HepG2 (cell line): ENCODE data around the gene BCAS4. TPM values are rescaled to one million over a fixed set of nuclear protein-coding genes. Genes with fewer than 3 reads are reported as not detected.

ENCODE experiments used
- ATAC-seq: fragments of 200-7000 bp; cut with Tn5 transposase; 3 replicates; pipeline ENCODE4 v1.9.1; 2020; ENCODE audit warnings: mild to moderate bottlenecking, moderate library complexity
- BruUV-seq: library from RNA; stranded (reverse); fragments of 400-500 nt; replicated peaks from 2 replicates; lab custom pipeline; 2021; lab: Mats Ljungman, UMichigan
- CTCF ChIA-PET: fragments of 300-600 bp; formaldehyde crosslinking; extraction: SDS; loops from one replicate; lab custom pipeline; 2021; ENCODE audit warnings: low total read pairs, inconsistent platforms, low intra/inter-chr PET ratio; lab: Yijun Ruan, JAX
- POLR2A ChIA-PET: fragments of 350-600 bp; sonication (Branson Sonifier 250); formaldehyde crosslinking; loops from one replicate; lab custom pipeline; 2020; ENCODE audit warnings: antibody characterized with exemption, inconsistent platforms; lab: Yijun Ruan, JAX
- DNase-seq: peaks from one replicate; pipeline ENCODE4 v3.0.0-alpha.2; 2015; ENCODE audit warnings: low spot score
- FAIRE-seq: peaks from 3 replicates; lab custom pipeline; 2011; peaks lifted over from hg19 to GRCh38; lab: Jason Lieb, UNC
- H2AFZ ChIP-seq: one replicate; pipeline ENCODE4 v1.6.1; 2011; ENCODE audit warnings: low read length, inconsistent platforms
- H3K27ac ChIP-seq: fragments of 300-600 bp; 3 replicates; pipeline ENCODE4 v1.8.0; 2011; ENCODE audit warnings: mixed run types, mild to moderate bottlenecking, mixed read lengths, low read length, inconsistent platforms; ENCODE audit not compliant: insufficient read depth; ENCODE audit errors: extremely low read length
- H3K27me3 ChIP-seq, 2 experiments: fragments of 200-600 bp in 1 of 2; 2 replicates in 1 of 2; 3 replicates in 1 of 2; pipeline versions ENCODE4 v1.6.0 to v1.8.0; 2011; ENCODE audit warnings: low read length in 2 of 2, mild to moderate bottlenecking in 2 of 2, moderate library complexity in 2 of 2, inconsistent platforms in 1 of 2; ENCODE audit not compliant: insufficient read depth in 2 of 2, control insufficient read depth in 1 of 2
- H3K36me3 ChIP-seq, 2 experiments: fragments of 200-600 bp in 1 of 2; replicated peaks in 1 of 2; 2 replicates in 1 of 2; 3 replicates in 1 of 2; pipeline versions ENCODE4 v1.5.1 to v1.8.0; 2011; ENCODE audit warnings: low read length in 2 of 2, inconsistent platforms in 1 of 2; ENCODE audit not compliant: insufficient read depth in 2 of 2, control insufficient read depth in 1 of 2
- H3K4me1 ChIP-seq: 2 replicates; pipeline ENCODE4 v1.5.1; 2012; ENCODE audit warnings: low read length, inconsistent platforms; ENCODE audit not compliant: insufficient read depth
- H3K4me2 ChIP-seq: 2 replicates; pipeline ENCODE4 v1.6.0; 2011; ENCODE audit warnings: low read depth, low read length, inconsistent platforms
- H3K4me3 ChIP-seq, 3 experiments: fragments of 200-600 bp in 1 of 3; sonication (generic), shearing (Covaris generic) in 1 of 3; replicated peaks in 1 of 3; 2 replicates each; pipeline ENCODE4 v1.5.1; 2011 to 2016; ENCODE audit warnings: low read length in 3 of 3, inconsistent platforms in 2 of 3, low read depth in 2 of 3, mild to moderate bottlenecking in 2 of 3, control low read depth in 1 of 3, mixed read lengths in 1 of 3; ENCODE audit not compliant: insufficient read depth in 1 of 3
- H3K79me2 ChIP-seq: one replicate; pipeline ENCODE4 v1.6.1; 2011; ENCODE audit warnings: low read length, inconsistent platforms; ENCODE audit not compliant: insufficient read depth
- H3K9ac ChIP-seq: 2 replicates; pipeline ENCODE4 v1.6.0; 2011; ENCODE audit warnings: mild to moderate bottlenecking, low read depth, low read length, inconsistent platforms; ENCODE audit not compliant: insufficient read depth
- H3K9me3 ChIP-seq: 2 replicates; pipeline ENCODE4 v1.5.1; 2012; ENCODE audit warnings: mild to moderate bottlenecking, low read length
- H4K20me1 ChIP-seq: 2 replicates; pipeline ENCODE4 v1.6.0; 2011; ENCODE audit warnings: inconsistent platforms, mild to moderate bottlenecking, low read length, moderate library complexity; ENCODE audit not compliant: insufficient read depth
- LCORL ChIP-seq, 2 experiments: fragments of 450-650 bp in 1 of 2; sonication (generic) in 1 of 2; formaldehyde crosslinking in 1 of 2; IDR thresholded peaks; 2 replicates each; pipeline versions ENCODE4 v1.5.0 to v1.6.1; 2017 to 2020; ENCODE audit warnings: antibody characterized with exemption in 1 of 2, missing genetic modification reagents in 1 of 2
- MYC ChIP-seq: sonication (generic); formaldehyde crosslinking; IDR thresholded peaks from 2 replicates; pipeline ENCODE4 v1.9.0; 2021; ENCODE audit warnings: missing genetic modification reagents, borderline replicate concordance
- ZEB1 ChIP-seq: IDR thresholded peaks from 2 replicates; pipeline ENCODE4 v1.6.1; 2012; ENCODE audit warnings: mild to moderate bottlenecking, low read depth, inconsistent platforms; ENCODE audit not compliant: insufficient replicate concordance
- ZNF138 ChIP-seq: sonication (generic); formaldehyde crosslinking; IDR thresholded peaks from 2 replicates; pipeline ENCODE4 v1.5.0; 2020; ENCODE audit warnings: mild to moderate bottlenecking, low read depth, missing genetic modification reagents
- ZNF326 ChIP-seq: sonication (generic); formaldehyde crosslinking; IDR thresholded peaks from 2 replicates; pipeline ENCODE4 v1.4.0; 2020; ENCODE audit warnings: missing genetic modification reagents, borderline replicate concordance
- ZNF557 ChIP-seq: sonication (generic); formaldehyde crosslinking; IDR thresholded peaks from 2 replicates; pipeline ENCODE4 v1.4.0; 2020; ENCODE audit warnings: missing genetic modification reagents
- ZNF746 ChIP-seq: sonication (generic); formaldehyde crosslinking; IDR thresholded peaks from 2 replicates; pipeline ENCODE4 v1.8.0; 2022; ENCODE audit warnings: mild to moderate bottlenecking, missing genetic modification reagents
- ZNF790 ChIP-seq: sonication (generic); formaldehyde crosslinking; IDR thresholded peaks from 2 replicates; pipeline ENCODE4 v1.8.0; 2022; ENCODE audit warnings: missing genetic modification reagents, mild to moderate bottlenecking, borderline replicate concordance
- ZSCAN22 ChIP-seq: sonication (generic); formaldehyde crosslinking; IDR thresholded peaks from 2 replicates; pipeline ENCODE4 v1.4.0; 2020; ENCODE audit warnings: mild to moderate bottlenecking, missing genetic modification reagents
- WGBS: methylation state at CpG from one replicate; pipeline ENCODE4 v1.1.6; 2017; ENCODE audit warnings: low lambda C conversion rate; 5-methylcytosine and 5-hydroxymethylcytosine counted together
- in situ Hi-C: cut with HindIII; loops from 2 replicates; pipeline ENCODE4 v1.10.0; 2017; ENCODE audit warnings: low pct_unique_long_range_greater_than_20kb; ENCODE audit not compliant: extremely low pct_ligation_motif_present
- intact Hi-C: fragments of 100-400 bp; cut with micrococcal nuclease; formaldehyde crosslinking; loops from one replicate; pipeline ENCODE4 v1.10.0; 2022; ENCODE audit not compliant: unreplicated experiment
- polyA plus RNA-seq, 8 experiments: library from polyadenylated mRNA; depleted of rRNA in 3 of 8; stranded (reverse) in 7 of 8; unstranded in 1 of 8; fragments of >200 nt; fragmentation: Illumina TruSeq in 4 of 8; extraction: Trizol in 4 of 8; gene quantifications; 2 replicates each; pipeline versions ENCODE4 v1.2.1 to v1.2.3, GENCODE V29; 2011 to 2016; ENCODE audit warnings: low read depth in 4 of 8, missing spikeins in 1 of 8, mixed read lengths in 1 of 8; ENCODE audit not compliant: insufficient read depth in 1 of 8
- total RNA-seq, 5 experiments: library from RNA; depleted of rRNA; stranded (reverse); fragments of >200 nt; fragmentation: Illumina TruSeq; extraction: Trizol; gene quantifications; 2 replicates each; pipeline ENCODE4 v1.2.3, GENCODE V29; 2016; ENCODE audit warnings: low read depth in 1 of 5
- TF ChIP-seq, protein P1 (sequence below): sonication (generic); formaldehyde crosslinking; IDR thresholded peaks from 2 replicates; pipeline ENCODE4 v1.5.1; 2020; ENCODE audit warnings: missing genetic modification reagents, mild to moderate bottlenecking, borderline replicate concordance
- TF ChIP-seq, protein P2 (sequence below): sonication (generic); formaldehyde crosslinking; IDR thresholded peaks from 2 replicates; pipeline ENCODE4 v1.5.1; 2020; ENCODE audit warnings: mild to moderate bottlenecking, missing genetic modification reagents, borderline replicate concordance
- TF ChIP-seq, protein P3 (sequence below): IDR thresholded peaks from 2 replicates; pipeline ENCODE4 v1.6.1; 2012; ENCODE audit warnings: inconsistent platforms

The BCAS4 gene
- total and polyA plus RNA-seq, 2 of the 13 experiments (the other 11 are each of a cell fraction or from before 2014, with no cell fraction given), result 7.2 to 8.0 TPM

DNA sequence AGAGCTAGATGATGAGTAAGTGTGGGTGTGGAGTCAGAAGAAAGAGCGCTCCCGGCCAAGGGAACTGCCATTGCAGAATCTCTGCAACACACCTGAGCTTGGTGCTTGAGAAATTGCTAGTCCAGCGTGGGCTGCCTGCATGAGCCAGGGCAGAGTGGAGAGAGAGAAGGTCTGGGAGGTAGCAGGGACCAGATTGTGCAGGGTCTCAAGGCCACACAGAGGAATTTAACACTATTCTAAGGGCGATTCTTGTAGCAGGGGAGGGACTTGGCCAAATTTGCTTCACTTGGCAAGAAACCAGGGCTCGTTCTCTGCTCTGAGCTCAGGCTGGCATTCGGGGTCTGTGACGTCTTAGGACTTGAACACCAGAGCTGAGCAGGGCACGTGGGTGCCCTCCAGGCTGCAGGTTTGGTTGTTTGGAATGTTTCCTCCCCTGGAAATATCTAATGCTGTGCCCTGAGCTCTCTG lies 53.5 kb downstream of the BCAS4 start (continued):
- TF ChIP-seq, protein P1, sequence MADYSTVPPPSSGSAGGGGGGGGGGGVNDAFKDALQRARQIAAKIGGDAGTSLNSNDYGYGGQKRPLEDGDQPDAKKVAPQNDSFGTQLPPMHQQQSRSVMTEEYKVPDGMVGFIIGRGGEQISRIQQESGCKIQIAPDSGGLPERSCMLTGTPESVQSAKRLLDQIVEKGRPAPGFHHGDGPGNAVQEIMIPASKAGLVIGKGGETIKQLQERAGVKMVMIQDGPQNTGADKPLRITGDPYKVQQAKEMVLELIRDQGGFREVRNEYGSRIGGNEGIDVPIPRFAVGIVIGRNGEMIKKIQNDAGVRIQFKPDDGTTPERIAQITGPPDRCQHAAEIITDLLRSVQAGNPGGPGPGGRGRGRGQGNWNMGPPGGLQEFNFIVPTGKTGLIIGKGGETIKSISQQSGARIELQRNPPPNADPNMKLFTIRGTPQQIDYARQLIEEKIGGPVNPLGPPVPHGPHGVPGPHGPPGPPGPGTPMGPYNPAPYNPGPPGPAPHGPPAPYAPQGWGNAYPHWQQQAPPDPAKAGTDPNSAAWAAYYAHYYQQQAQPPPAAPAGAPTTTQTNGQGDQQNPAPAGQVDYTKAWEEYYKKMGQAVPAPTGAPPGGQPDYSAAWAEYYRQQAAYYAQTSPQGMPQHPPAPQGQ, result no peak
- TF ChIP-seq, protein P2, sequence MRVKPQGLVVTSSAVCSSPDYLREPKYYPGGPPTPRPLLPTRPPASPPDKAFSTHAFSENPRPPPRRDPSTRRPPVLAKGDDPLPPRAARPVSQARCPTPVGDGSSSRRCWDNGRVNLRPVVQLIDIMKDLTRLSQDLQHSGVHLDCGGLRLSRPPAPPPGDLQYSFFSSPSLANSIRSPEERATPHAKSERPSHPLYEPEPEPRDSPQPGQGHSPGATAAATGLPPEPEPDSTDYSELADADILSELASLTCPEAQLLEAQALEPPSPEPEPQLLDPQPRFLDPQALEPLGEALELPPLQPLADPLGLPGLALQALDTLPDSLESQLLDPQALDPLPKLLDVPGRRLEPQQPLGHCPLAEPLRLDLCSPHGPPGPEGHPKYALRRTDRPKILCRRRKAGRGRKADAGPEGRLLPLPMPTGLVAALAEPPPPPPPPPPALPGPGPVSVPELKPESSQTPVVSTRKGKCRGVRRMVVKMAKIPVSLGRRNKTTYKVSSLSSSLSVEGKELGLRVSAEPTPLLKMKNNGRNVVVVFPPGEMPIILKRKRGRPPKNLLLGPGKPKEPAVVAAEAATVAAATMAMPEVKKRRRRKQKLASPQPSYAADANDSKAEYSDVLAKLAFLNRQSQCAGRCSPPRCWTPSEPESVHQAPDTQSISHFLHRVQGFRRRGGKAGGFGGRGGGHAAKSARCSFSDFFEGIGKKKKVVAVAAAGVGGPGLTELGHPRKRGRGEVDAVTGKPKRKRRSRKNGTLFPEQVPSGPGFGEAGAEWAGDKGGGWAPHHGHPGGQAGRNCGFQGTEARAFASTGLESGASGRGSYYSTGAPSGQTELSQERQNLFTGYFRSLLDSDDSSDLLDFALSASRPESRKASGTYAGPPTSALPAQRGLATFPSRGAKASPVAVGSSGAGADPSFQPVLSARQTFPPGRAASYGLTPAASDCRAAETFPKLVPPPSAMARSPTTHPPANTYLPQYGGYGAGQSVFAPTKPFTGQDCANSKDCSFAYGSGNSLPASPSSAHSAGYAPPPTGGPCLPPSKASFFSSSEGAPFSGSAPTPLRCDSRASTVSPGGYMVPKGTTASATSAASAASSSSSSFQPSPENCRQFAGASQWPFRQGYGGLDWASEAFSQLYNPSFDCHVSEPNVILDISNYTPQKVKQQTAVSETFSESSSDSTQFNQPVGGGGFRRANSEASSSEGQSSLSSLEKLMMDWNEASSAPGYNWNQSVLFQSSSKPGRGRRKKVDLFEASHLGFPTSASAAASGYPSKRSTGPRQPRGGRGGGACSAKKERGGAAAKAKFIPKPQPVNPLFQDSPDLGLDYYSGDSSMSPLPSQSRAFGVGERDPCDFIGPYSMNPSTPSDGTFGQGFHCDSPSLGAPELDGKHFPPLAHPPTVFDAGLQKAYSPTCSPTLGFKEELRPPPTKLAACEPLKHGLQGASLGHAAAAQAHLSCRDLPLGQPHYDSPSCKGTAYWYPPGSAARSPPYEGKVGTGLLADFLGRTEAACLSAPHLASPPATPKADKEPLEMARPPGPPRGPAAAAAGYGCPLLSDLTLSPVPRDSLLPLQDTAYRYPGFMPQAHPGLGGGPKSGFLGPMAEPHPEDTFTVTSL, result no peak

DNA sequence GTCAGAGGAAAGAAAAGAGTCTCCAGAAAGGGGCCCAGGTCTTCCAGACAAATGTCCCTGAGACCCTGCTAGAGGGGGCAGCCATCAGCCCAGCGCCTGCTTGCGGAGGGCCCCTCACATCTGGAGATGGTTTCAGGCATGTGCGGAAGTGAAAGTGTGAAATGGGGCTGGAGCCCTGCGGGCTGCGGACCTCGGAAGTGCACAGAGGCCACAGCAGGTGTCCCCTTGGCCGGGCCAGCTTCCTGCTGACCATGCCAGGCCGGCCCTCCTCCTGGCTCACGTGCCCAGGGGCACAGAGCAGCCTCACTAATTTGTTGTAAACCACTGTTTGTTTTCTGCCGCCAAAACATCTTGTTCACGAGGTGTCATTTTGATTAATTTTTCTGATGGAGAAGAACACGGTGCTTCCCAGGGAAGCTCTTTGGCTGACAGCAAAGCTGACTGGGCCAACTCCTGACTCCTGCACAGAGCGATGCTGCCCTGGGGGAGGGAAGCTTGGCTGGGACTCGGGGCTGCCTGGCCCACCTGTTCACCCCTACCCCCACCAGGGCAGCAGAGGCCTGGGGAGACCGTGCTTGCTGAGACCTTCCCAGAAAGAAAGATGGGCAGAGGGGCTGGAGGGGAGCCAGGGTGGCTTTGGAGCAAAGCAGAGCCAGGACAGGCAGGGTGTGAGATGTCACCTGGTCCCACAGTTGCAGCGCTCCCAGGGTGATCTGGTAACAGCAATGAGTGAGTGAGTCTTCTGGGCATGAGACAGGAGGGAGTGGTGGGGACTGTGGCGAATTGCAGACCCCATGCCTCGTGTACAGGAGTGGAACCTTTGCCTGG lies 54.2 kb downstream of the BCAS4 start:
- DNase-seq, result no peak
- H3K4me3 ChIP-seq, result peak overlapping the region; percentile 2 to 21 (median 11); a peak in 1 of 6 replicates
- BruUV-seq, result no TSS peak
- no peak for FAIRE-seq
- H3K4me1 ChIP-seq, result peaks cover 39% of the 10 kb centered on the region
- POLR2A ChIA-PET, result interaction anchor here (0.7 to 1.3 kb wide), 2 partner anchors 30 to 46 kb away, joined by 3 to 4 read pairs; no protein-coding TSS in a partner anchor
- intact Hi-C loops, result no loop called here
- ATAC-seq, result peak; percentile 75
- H3K36me3 ChIP-seq, result no peaks in the 10 kb centered on the region
- H3K9ac ChIP-seq, result no peak overlapping the region
- H2AFZ ChIP-seq, result no peak overlapping the region
- H3K79me2 ChIP-seq, result no peaks in the 10 kb centered on the region
- no peaks in the 10 kb centered on the region for H3K9me3 ChIP-seq
- H3K27ac ChIP-seq, result no peak overlapping the region
- H3K4me2 ChIP-seq, result peak overlapping the region; percentile 53
- WGBS, result 44% methylated on average over 15 of the region's 18 CpGs
- no peaks in the 10 kb centered on the region for H4K20me1 ChIP-seq
- CTCF ChIA-PET, result no interaction called here
- in situ Hi-C loops, result no loop called here
- H3K27me3 ChIP-seq, result no peaks in the 10 kb centered on the region
- TF ChIP-seq, protein P3, sequence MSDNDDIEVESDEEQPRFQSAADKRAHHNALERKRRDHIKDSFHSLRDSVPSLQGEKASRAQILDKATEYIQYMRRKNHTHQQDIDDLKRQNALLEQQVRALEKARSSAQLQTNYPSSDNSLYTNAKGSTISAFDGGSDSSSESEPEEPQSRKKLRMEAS, result peak; percentile 15; the same call in 1 of the 2 replicates
- TF ChIP-seq ZNF326 (CRISPR knock-in tag), result no peak
- TF ChIP-seq LCORL (IDR thresholded peaks at IDR 0.05), result no peak
- no peak for TF ChIP-seq LCORL (CRISPR knock-in tag; IDR thresholded peaks at IDR 0.05)
- TF ChIP-seq ZSCAN22 (CRISPR knock-in tag), result no peak
- peak; percentile 33; the same call in 1 of the 2 replicates for TF ChIP-seq MYC
- no peak for TF ChIP-seq ZNF138
- TF ChIP-seq ZEB1, result no peak
- no peak for TF ChIP-seq ZNF557
- no peak for TF ChIP-seq ZNF746 (CRISPR knock-in tag)
- TF ChIP-seq ZNF790 (CRISPR knock-in tag), result no peak
